BJ (cell line): ENCODE measurements around the gene AGER. TPM values are rescaled to one million over a fixed set of nuclear protein-coding genes. Genes with fewer than 3 reads are reported as not detected.
A peak's percentile ranks its signal among the peaks of the same experiment; 100 is the strongest.

Experiments
- CTCF ChIA-PET: fragments of 350-600 bp; formaldehyde crosslinking; extraction: SDS; loops from one replicate; lab custom pipeline; 2021; ENCODE audit warnings: antibody characterized with exemption, inconsistent platforms; lab: Yijun Ruan, JAX
- POLR2A ChIA-PET: fragments of 300-600 bp; sonication (Branson Sonifier 250); formaldehyde crosslinking; extraction: SDS; loops from one replicate; lab custom pipeline; 2021; ENCODE audit warnings: antibody characterized with exemption; lab: Charles Lee
- DNase-seq: peaks from one replicate; pipeline ENCODE4 v3.0.0-alpha.2; 2011; ENCODE audit warnings: low read depth
- H3K27me3 ChIP-seq: 2 replicates; pipeline ENCODE4 v1.6.0; 2011; ENCODE audit warnings: low read length; ENCODE audit not compliant: control insufficient read depth, insufficient read depth
- H3K36me3 ChIP-seq: 2 replicates; pipeline ENCODE4 v1.5.1; 2011; ENCODE audit warnings: low read length; ENCODE audit not compliant: control insufficient read depth, insufficient read depth
- H3K4me3 ChIP-seq: 2 replicates; pipeline ENCODE4 v1.5.1; 2011; ENCODE audit warnings: low read depth, mild to moderate bottlenecking, control low read depth, low read length
- polyA plus RNA-seq: library from polyadenylated mRNA; depleted of rRNA; stranded (reverse); fragments of >200 nt; gene quantifications from 2 replicates; pipeline ENCODE4 v1.2.3, GENCODE V29; 2011
- TF ChIP-seq, protein P1 (sequence below): IDR thresholded peaks from 2 replicates; pipeline ENCODE4 v1.5.1; 2011; ENCODE audit warnings: low read depth, mild to moderate bottlenecking, control low read depth, inconsistent platforms, low read length, moderate library complexity; ENCODE audit not compliant: insufficient read depth

Gene AGER
- polyA plus RNA-seq, 1 experiment, result 2.6 TPM

DNA sequence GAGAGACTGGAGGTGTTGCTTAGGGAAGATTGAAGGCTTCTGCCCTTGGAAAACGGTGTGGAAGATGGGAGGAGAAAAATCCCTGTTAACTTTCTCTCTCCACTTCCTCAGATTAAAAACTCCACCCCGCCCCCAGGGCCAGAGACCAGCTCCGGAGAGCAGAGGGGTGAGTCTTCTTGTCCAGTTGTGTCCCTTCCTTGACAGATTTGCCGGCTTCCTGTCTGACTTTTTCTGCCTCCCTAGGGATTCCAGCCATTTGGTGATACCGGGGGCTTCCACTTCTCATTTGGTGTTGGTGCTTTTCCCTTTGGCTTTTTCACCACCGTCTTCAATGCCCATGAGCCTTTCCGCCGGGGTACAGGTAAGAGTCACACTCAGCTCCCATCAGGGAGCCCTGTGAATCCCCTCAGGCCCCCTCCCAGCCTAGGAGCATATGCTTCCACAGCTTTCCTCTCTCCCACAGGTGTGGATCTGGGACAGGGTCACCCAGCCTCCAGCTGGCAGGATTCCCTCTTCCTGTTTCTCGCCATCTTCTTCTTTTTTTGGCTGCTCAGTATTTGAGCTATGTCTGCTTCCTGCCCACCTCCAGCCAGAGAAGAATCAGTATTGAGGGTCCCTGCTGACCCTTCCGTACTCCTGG, 4.2 kb downstream of the AGER start:
- POLR2A ChIA-PET, result no interaction called here
- Histone ChIP-seq H3K4me3 (no peak overlapping the region), H3K36me3 (peaks cover 15% of the 10 kb centered on the region), H3K27me3 (no peaks in the 10 kb centered on the region)
- TF ChIP-seq, protein P1, sequence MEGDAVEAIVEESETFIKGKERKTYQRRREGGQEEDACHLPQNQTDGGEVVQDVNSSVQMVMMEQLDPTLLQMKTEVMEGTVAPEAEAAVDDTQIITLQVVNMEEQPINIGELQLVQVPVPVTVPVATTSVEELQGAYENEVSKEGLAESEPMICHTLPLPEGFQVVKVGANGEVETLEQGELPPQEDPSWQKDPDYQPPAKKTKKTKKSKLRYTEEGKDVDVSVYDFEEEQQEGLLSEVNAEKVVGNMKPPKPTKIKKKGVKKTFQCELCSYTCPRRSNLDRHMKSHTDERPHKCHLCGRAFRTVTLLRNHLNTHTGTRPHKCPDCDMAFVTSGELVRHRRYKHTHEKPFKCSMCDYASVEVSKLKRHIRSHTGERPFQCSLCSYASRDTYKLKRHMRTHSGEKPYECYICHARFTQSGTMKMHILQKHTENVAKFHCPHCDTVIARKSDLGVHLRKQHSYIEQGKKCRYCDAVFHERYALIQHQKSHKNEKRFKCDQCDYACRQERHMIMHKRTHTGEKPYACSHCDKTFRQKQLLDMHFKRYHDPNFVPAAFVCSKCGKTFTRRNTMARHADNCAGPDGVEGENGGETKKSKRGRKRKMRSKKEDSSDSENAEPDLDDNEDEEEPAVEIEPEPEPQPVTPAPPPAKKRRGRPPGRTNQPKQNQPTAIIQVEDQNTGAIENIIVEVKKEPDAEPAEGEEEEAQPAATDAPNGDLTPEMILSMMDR, result no peak
- CTCF ChIA-PET, result interaction anchor here (1.5 kb wide), 1 partner anchor 15 kb away, joined by 5 read pairs; no protein-coding TSS in a partner anchor
- DNase-seq, result no peak

GRCh38 chr6:32178547-32179440, 5.3 kb downstream of the AGER start:
- ChIA-PET POLR2A (no interaction called here), CTCF (interaction anchor here (0.6 to 1.5 kb wide), 2 partner anchors 17 to 774 kb away, joined by 4 to 5 read pairs; partner anchors contain the start of gene HLA-DMA)
- TF ChIP-seq, protein P1, result no peak
- Histone ChIP-seq H3K4me3 (peak overlapping the region; percentile 97), H3K27me3 (no peaks in the 10 kb centered on the region), H3K36me3 (peaks cover 15% of the 10 kb centered on the region)
- DNase-seq, result no peak

- ChIA-PET POLR2A (interaction anchor here (0.6 to 1.3 kb wide), 4 partner anchors 11 to 27 kb away, joined by 3 to 7 read pairs (median 6); partner anchors contain the start of gene PBX2), CTCF (interaction anchor here (0.9 to 2.0 kb wide), 2 partner anchors 13 to 59 kb away, joined by 3 to 7 read pairs; partner anchors contain the start of gene PBX2)
- TF ChIP-seq, protein P1, result no peak
- H3K27me3 ChIP-seq, result no peaks in the 10 kb centered on the region
- peak; percentile 100 for DNase-seq
- H3K36me3 ChIP-seq, result peaks cover 12% of the 10 kb centered on the region
- H3K4me3 ChIP-seq, result peak within 1 kb of the TSS; percentile 97
Measured at GRCh38 chr6:32177788-32178546, 6.1 kb downstream of the AGER start, which contains the start of gene RNF5. Gene RNF5, plus strand, starts transcription at chr6:32178405. Its CDS starts 107 bp downstream, at chr6:32178512.

DNA sequence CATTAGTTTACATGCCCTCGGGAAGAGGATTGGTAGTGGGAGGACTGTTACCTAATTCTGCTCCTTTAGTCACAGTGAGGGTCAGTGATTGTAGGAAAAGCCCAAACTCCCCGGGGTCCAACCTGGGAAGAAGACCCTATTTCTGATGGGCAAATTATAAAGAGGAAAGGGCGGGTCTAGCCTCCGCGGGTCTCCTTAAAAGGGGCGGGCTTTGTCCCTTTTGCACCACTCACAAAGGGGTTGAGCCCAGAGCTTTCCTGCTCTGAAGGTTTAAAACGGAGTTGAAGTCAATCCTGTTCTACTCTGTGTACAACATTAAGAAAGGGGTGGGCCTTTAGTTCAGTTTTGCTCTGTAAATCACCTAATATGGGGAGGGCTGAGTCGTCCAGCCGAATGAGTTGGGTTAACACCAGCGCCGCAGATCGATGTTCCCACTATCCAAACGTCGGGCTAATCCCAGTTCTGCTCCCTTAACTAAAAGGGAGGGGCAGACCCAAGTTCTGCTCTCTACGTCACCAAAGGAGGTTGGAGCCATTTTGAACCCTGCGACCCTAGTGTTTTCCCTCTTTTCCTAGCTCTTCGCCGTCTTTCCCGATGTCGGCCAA, 6.8 kb downstream of the AGER start:
- ChIA-PET POLR2A (interaction anchor here (0.6 to 1.3 kb wide), 4 partner anchors 11 to 28 kb away, joined by 3 to 7 read pairs (median 6); partner anchors contain the start of gene PBX2), CTCF (interaction anchor here (0.9 to 2.0 kb wide), 5 partner anchors 13 to 60 kb away, joined by 3 to 7 read pairs (median 4); partner anchors contain the start of gene PBX2)
- TF ChIP-seq, protein P1, result no peak
- H3K36me3 ChIP-seq, result peaks cover 9% of the 10 kb centered on the region
- DNase-seq, result no peak
- peak overlapping the region; percentile 97 for H3K4me3 ChIP-seq
- no peaks in the 10 kb centered on the region for H3K27me3 ChIP-seq
